GM23248 (cell line): ENCODE measurements around the gene CEP95. TPM values are rescaled to one million over a fixed set of nuclear protein-coding genes. Genes with fewer than 3 reads are reported as not detected.

Experiments used
- DNase-seq: peaks from one replicate; pipeline ENCODE4 v3.0.0-alpha.2; 2015
- H2AFZ ChIP-seq: fragments of 200-600 bp; sonication (generic); 2 replicates; pipeline ENCODE4 v1.6.1; 2016; ENCODE audit warnings: antibody characterized with exemption
- H3F3A ChIP-seq: fragments of 200-600 bp; sonication (generic); 2 replicates; pipeline ENCODE4 v1.6.1; 2016; ENCODE audit warnings: mild to moderate bottlenecking, antibody characterized with exemption, mixed run types; ENCODE audit not compliant: insufficient read depth
- H3K27ac ChIP-seq: fragments of 200-600 bp; sonication (generic); 2 replicates; pipeline ENCODE4 v1.5.1; 2016; ENCODE audit warnings: mild to moderate bottlenecking
- H3K27me3 ChIP-seq: fragments of 200-600 bp; sonication (generic); replicated peaks from 2 replicates; pipeline ENCODE4 v1.6.1; 2016; ENCODE audit warnings: mild to moderate bottlenecking; ENCODE audit not compliant: insufficient read depth
- H3K36me3 ChIP-seq: fragments of 200-600 bp; sonication (generic); 2 replicates; pipeline ENCODE4 v1.6.1; 2016; ENCODE audit warnings: low read depth, mild to moderate bottlenecking
- H3K4me1 ChIP-seq: fragments of 200-600 bp; sonication (generic); 2 replicates; pipeline ENCODE4 v1.6.1; 2016; ENCODE audit warnings: mild to moderate bottlenecking; ENCODE audit not compliant: insufficient read depth
- H3K4me2 ChIP-seq: fragments of 200-600 bp; sonication (generic); one replicate; pipeline ENCODE4 v1.6.1; 2016; ENCODE audit warnings: mild to moderate bottlenecking; ENCODE audit not compliant: unreplicated experiment
- H3K4me3 ChIP-seq: fragments of 200-600 bp; sonication (generic); 2 replicates; pipeline ENCODE4 v1.5.1; 2016; ENCODE audit warnings: mild to moderate bottlenecking
- H3K79me2 ChIP-seq: fragments of 200-600 bp; sonication (generic); 2 replicates; pipeline ENCODE4 v1.6.1; 2016; ENCODE audit warnings: mild to moderate bottlenecking; ENCODE audit not compliant: insufficient read depth
- H3K9ac ChIP-seq: fragments of 200-600 bp; sonication (generic); 2 replicates; pipeline ENCODE4 v1.6.1; 2016; ENCODE audit warnings: mild to moderate bottlenecking
- H3K9me2 ChIP-seq: fragments of 200-600 bp; sonication (generic); 2 replicates; pipeline ENCODE4 v1.6.1; 2016; ENCODE audit warnings: mixed run types, mild to moderate bottlenecking, moderate library complexity; ENCODE audit not compliant: insufficient read depth
- H3K9me3 ChIP-seq: fragments of 200-600 bp; sonication (generic); one replicate; pipeline ENCODE4 v1.6.1; 2017; ENCODE audit warnings: low read depth
- H4K20me1 ChIP-seq: fragments of 200-600 bp; sonication (generic); 2 replicates; pipeline ENCODE4 v1.6.0; 2016; ENCODE audit not compliant: insufficient read depth
- EZH2 ChIP-seq: fragments of 200-600 bp; sonication (generic); IDR thresholded peaks from 2 replicates; pipeline ENCODE4 v1.6.1; 2018; ENCODE audit warnings: antibody characterized with exemption, mild to moderate bottlenecking; ENCODE audit not compliant: insufficient read depth, poor library complexity, severe bottlenecking
- EZH2phosphoT487 ChIP-seq: fragments of 200-600 bp; sonication (generic); IDR thresholded peaks from 2 replicates; pipeline ENCODE4 v1.6.1; 2018; ENCODE audit warnings: antibody characterized with exemption, moderate library complexity, mild to moderate bottlenecking, low read depth; ENCODE audit not compliant: insufficient read depth
- WGBS, 2 experiments: methylation state at CpG; one replicate each; pipeline ENCODE4 v1.1.6; 2015 to 2017; ENCODE audit warnings: low lambda C conversion rate in 2 of 2, low coverage in 1 of 2; ENCODE audit errors: missing lambda C conversion rate in 2 of 2; 5-methylcytosine and 5-hydroxymethylcytosine counted together
- in situ Hi-C: fragments of 300-500 bp; cut with MboI; formaldehyde crosslinking; loops from 2 replicates; pipeline ENCODE4 v1.15.0; 2020
- polyA plus RNA-seq: library from polyadenylated mRNA; unstranded; fragments of >200 nt; fragmentation: Nextera tagmentation; extraction: Ambion mirVana; gene quantifications from 2 replicates; pipeline ENCODE4 v1.2.1, GENCODE V29; 2016
- total RNA-seq: library from RNA; depleted of rRNA; stranded (reverse); fragments of >200 nt; shearing (Covaris generic); gene quantifications from 2 replicates; pipeline ENCODE4 v1.2.3, GENCODE V29; 2014; rRNA removed

CEP95 gene, protein sequence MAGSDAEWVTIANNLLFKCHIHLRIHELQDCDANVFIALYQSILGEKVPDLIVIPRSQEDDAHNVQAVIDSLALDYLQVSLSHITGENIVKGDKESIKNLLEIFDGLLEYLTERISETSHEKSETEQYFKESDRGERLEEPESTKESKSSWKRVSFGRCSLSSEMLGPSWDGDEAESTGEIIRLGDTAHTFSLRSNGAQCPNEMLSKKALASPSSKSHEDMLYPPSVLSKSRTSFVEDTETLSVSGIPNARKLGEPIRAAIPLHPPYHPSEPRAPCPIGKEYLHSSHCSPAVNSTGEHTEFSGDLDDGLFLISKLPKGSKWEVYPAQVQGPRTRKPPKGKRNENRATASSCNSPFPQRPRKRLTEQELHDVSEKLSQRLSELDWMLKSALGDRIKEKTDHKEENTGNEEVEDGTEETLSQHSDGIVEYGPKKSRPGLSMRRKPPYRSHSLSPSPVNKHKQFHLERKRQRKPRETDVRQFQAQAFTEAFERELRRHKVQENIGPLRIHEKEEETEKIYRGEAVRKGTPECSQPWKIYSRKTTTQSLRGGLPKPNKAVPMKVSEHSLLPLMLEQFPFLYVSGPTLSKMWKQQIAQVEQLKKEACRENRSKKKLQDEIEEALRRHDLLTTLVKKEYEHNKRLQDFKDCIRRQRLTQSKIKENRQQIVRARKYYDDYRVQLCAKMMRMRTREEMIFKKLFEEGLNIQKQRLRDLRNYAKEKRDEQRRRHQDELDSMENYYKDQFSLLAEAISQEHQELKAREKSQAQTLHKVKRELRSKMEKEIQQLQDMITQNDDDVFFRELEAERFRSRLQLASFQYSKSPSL
- total RNA-seq: 13.2 and 16.8 TPM in 2 replicates
- 14.2 and 17.5 TPM in 2 replicates for polyA plus RNA-seq

DNA sequence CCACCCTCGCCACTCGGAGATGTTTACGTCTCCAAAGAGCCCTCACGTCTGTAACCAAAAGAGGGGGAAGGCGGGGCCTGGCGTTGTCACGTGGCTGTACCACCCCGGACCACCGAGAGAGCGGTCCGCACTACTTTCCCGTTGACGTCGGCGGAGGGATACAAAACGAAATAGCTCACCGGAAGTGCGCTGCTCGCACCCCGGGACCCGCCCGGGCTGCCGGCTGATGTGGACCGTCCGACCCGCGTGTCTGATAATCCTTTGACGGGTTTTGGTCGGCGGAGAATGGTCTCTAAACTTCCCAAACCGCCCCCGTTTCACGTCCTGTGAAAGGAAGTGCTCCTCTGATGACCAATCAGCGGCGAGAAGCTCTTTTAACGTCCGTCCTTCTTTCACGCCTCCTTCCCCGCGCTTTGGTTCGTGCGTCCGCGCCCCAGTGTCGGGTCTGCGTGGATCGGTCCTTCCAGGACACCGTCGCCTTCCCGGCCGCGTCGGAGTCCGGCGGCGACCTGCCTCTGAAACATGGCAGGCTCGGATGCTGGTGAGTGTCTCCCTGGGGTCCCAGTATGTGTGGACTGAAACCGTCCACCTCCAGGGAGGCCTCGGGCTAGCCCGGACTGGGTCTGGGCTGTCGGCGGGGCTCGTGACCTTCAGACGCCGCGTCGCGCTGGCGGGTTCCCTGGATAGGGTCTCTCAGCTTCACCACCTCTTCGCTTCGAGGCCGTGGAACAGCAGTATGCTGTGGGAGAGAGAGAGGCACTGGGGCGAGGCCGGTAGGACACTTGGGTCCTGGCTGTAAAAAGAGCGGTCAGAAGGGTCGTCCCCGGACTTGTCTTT lies at the start of gene CEP95:
Gene CEP95, plus strand, starts transcription at position 402 of the 837 bp plus-strand sequence. Its CDS starts 121 bp downstream, at position 523.
- H3K27ac ChIP-seq: peak within 1 kb of the TSS; percentile 100
- H3K9me3 ChIP-seq: no peaks in the 10 kb centered on the region
- peaks cover 30% of the 10 kb centered on the region for H4K20me1 ChIP-seq
- H3F3A ChIP-seq: peaks cover 44% of the 10 kb centered on the region
- H2AFZ ChIP-seq: peak within 1 kb of the TSS; percentile 76
- 1% methylated on average over 76 to 77 of the region's 77 CpGs for WGBS, 2 experiments
- H3K4me1 ChIP-seq: peaks cover 27% of the 10 kb centered on the region
- H3K79me2 ChIP-seq: peaks cover 92% of the 10 kb centered on the region
- peak within 1 kb of the TSS; percentile 98 for H3K4me3 ChIP-seq
- TF ChIP-seq EZH2 (no peak), EZH2phosphoT487 (no peak)
- in situ Hi-C loops: no loop called here
- DNase-seq: peak; percentile 99
- peak within 1 kb of the TSS; percentile 100 for H3K9ac ChIP-seq
- H3K36me3 ChIP-seq: peaks cover 45% of the 10 kb centered on the region
- H3K27me3 ChIP-seq: no peaks in the 10 kb centered on the region
- H3K9me2 ChIP-seq: no peaks in the 10 kb centered on the region
- peak within 1 kb of the TSS; percentile 98 for H3K4me2 ChIP-seq

DNA sequence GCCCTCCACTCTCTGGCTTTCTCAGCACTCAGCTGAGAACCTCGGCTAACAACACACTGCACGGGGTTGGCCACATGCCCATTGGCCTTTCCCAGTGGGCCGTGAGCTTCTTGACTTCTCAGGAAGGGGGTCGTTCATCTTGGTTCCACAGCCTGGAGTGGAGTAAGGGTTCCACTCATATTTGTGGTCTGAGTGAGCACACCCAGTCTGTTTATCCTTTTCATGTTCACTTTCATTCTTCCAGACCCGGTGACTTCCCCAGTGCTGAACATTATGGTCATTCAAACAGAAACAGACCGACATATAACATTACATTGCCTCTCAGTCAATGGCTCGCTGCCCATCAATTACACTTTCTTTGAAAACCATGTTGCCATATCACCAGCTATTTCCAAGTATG lies 49.6 kb upstream of the CEP95 start:
- DNase-seq: peak; percentile 27
- in situ Hi-C loops: no loop called here

DNA sequence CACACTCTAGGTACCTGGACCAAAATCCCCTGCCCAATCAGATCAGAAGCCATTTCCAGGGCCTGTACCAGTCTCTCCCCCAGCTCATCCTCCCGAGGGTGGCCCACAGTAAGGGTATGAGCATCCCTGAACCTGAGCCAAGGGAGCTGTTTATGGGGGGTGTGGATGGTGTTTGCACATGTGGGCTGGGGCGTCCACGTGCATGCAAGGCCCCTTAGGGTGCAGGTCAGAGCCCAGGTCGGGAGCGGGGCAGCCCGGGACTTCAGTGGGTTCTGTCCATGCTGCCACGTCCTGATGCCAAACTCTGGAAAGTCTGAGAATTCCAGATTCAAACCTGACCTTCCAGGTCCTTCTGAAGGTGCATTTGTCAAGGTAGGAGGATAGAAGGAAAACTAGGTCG lies 48.0 kb upstream of the CEP95 start:
- no peaks in the 10 kb centered on the region for H3K9me2 ChIP-seq
- no peak overlapping the region for H3K4me2 ChIP-seq
- peak overlapping the region; percentile 38; the same call in 1 of the 2 replicates for H3K9ac ChIP-seq
- peaks cover 17% of the 10 kb centered on the region for H3K4me1 ChIP-seq
- no peak overlapping the region for H2AFZ ChIP-seq
- peak overlapping the region; percentile 28; the same call in 1 of the 2 replicates for H3K27ac ChIP-seq
- TF ChIP-seq EZH2 (no peak), EZH2phosphoT487 (no peak)
- no peaks in the 10 kb centered on the region for H3K79me2 ChIP-seq
- H4K20me1 ChIP-seq: no peaks in the 10 kb centered on the region
- in situ Hi-C loops: no loop called here
- no peaks in the 10 kb centered on the region for H3K36me3 ChIP-seq
- WGBS, 2 experiments: 91 to 94% methylated on average over 8 of the region's 8 CpGs
- no peaks in the 10 kb centered on the region for H3K9me3 ChIP-seq
- no peaks in the 10 kb centered on the region for H3F3A ChIP-seq
- H3K27me3 ChIP-seq: no peaks in the 10 kb centered on the region
- DNase-seq: no peak
- H3K4me3 ChIP-seq: no peak overlapping the region

More for the DNA sequence above, 49.6 kb upstream of the CEP95 start:
- H3K27me3 ChIP-seq: no peaks in the 10 kb centered on the region
- H3K9ac ChIP-seq: no peak overlapping the region
- H3K4me3 ChIP-seq: no peak overlapping the region
- H3K9me2 ChIP-seq: no peaks in the 10 kb centered on the region
- no peak overlapping the region for H2AFZ ChIP-seq
- no peaks in the 10 kb centered on the region for H3K9me3 ChIP-seq
- 80 to 84% methylated on average over 7 of the region's 7 CpGs for WGBS, 2 experiments
- no peak overlapping the region for H3K4me2 ChIP-seq
- no peaks in the 10 kb centered on the region for H3K36me3 ChIP-seq
- H3K79me2 ChIP-seq: no peaks in the 10 kb centered on the region
- H4K20me1 ChIP-seq: no peaks in the 10 kb centered on the region
- TF ChIP-seq EZH2phosphoT487: no peak
- no peak for TF ChIP-seq EZH2
- peaks cover 17% of the 10 kb centered on the region for H3K4me1 ChIP-seq
- no peaks in the 10 kb centered on the region for H3F3A ChIP-seq
- H3K27ac ChIP-seq: no peak overlapping the region
